A673 (cell line): ENCODE data around the gene CSHL1. TPM values are rescaled to one million over a fixed set of nuclear protein-coding genes. Genes with fewer than 3 reads are reported as not detected.
"Not testable (repeated sequence)": the region's sequence is repeated elsewhere in the genome, so short reads cannot be mapped to it uniquely, and the experiment has no call there.

Source experiments
- BruUV-seq: library from RNA; stranded (reverse); fragments of 400-500 nt; replicated peaks from 2 replicates; lab custom pipeline; 2021; lab: Mats Ljungman, UMichigan
- CTCF ChIA-PET: fragments of 300-600 bp; sonication (Branson Sonifier 250); formaldehyde crosslinking; loops from one replicate; lab custom pipeline; 2022; ENCODE audit warnings: antibody characterized with exemption; lab: Charles Lee
- POLR2A ChIA-PET: fragments of 300-600 bp; sonication (Branson Sonifier 250); formaldehyde crosslinking; loops from one replicate; lab custom pipeline; 2022; ENCODE audit warnings: antibody characterized with exemption; ENCODE audit not compliant: low non-redundant PET; lab: Charles Lee
- DNase-seq: peaks from one replicate; pipeline ENCODE4 v3.0.0-alpha.2; 2015; ENCODE audit warnings: low spot score
- H3K27ac ChIP-seq: fragments of 200-600 bp; sonication (generic); 2 replicates; pipeline ENCODE4 v1.5.1; 2016; ENCODE audit warnings: mixed run types, low read depth, mild to moderate bottlenecking, mixed read lengths, antibody characterized with exemption, low read length; ENCODE audit not compliant: poor library complexity, severe bottlenecking
- H3K27me3 ChIP-seq: fragments of 200-600 bp; sonication (generic); replicated peaks from 2 replicates; pipeline ENCODE4 v1.6.1; 2017; ENCODE audit warnings: mixed run types, low read depth, mild to moderate bottlenecking, mixed read lengths, antibody characterized with exemption, low read length; ENCODE audit not compliant: insufficient read depth, poor library complexity
- H3K36me3 ChIP-seq: fragments of 200-600 bp; sonication (generic); 2 replicates; pipeline ENCODE4 v1.6.1; 2016; ENCODE audit warnings: mixed run types, mild to moderate bottlenecking, mixed read lengths, antibody characterized with exemption, low read length; ENCODE audit not compliant: insufficient read depth, poor library complexity, severe bottlenecking
- H3K4me1 ChIP-seq: fragments of 200-600 bp; sonication (generic); 2 replicates; pipeline ENCODE4 v1.6.1; 2017; ENCODE audit warnings: mixed run types, mild to moderate bottlenecking, mixed read lengths, antibody characterized with exemption, low read length; ENCODE audit not compliant: insufficient read depth, poor library complexity, severe bottlenecking
- H3K4me3 ChIP-seq: fragments of 200-600 bp; sonication (generic); 2 replicates; pipeline ENCODE4 v1.5.1; 2016; ENCODE audit warnings: low read depth, mixed run types, mild to moderate bottlenecking, mixed read lengths, low read length; ENCODE audit not compliant: poor library complexity, severe bottlenecking
- H3K9me3 ChIP-seq: fragments of 200-600 bp; sonication (generic); 2 replicates; pipeline ENCODE4 v1.6.1; 2016; ENCODE audit warnings: mixed run types, low read depth, mild to moderate bottlenecking, mixed read lengths, antibody characterized with exemption, low read length; ENCODE audit not compliant: poor library complexity, severe bottlenecking
- CTCF ChIP-seq: fragments of 300-800, 200-600 bp; sonication (generic); conservative IDR thresholded peaks from 2 replicates; pipeline ENCODE4 v1.5.1; 2017; ENCODE audit warnings: low read depth, mild to moderate bottlenecking, antibody characterized with exemption, low read length, moderate library complexity, mixed read lengths
- EZH2 ChIP-seq: fragments of 200-600 bp; sonication (generic); IDR thresholded peaks from 2 replicates; pipeline ENCODE4 v1.6.1; 2017; ENCODE audit warnings: borderline replicate concordance, low read depth, mild to moderate bottlenecking, mixed read lengths, antibody characterized with exemption, low read length; ENCODE audit not compliant: poor library complexity, severe bottlenecking
- intact Hi-C: fragments of 100-400 bp; cut with micrococcal nuclease; formaldehyde crosslinking; loops from one replicate; pipeline ENCODE4 v1.10.0; 2022; ENCODE audit not compliant: unreplicated experiment
- total RNA-seq: library from RNA; stranded (reverse); gene quantifications from 2 replicates; pipeline ENCODE4 v1.2.3, GENCODE V29; 2021

The CSHL1 gene
- total RNA-seq, 1 experiment from 2014 or later: not detected

DNA sequence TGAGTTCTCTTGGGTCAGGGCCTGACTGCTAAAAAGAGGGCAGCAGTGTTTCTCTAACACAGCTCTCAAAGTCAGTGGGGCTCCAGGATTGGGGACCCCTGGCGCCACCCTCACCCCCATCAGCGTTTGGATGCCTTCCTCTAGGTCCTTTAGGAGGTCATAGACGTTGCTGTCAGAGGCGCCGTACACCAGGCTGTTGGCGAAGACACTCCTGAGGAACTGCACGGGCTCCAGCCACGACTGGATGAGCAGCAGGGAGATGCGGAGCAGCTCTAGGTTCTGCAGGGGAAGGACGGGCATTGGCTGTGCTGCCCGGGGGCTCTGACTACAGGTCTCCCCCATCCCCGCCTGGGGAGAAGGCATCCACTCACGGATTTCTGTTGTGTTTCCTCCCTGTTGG, 6.6 kb upstream of the CSHL1 start:
- intact Hi-C loops: loop anchor here (2.0 to 10.0 kb wide), 4 partner anchors 29 to 367 kb away; partner anchors contain the start of gene ERN1
- TF ChIP-seq EZH2: no peak
- TF ChIP-seq CTCF: no peak
- H3K4me3 ChIP-seq: no peak overlapping the region
- BruUV-seq: no TSS peak
- no peak for DNase-seq
- ChIA-PET POLR2A (interaction anchor here (0.6 kb wide), 1 partner anchor 495 kb away, joined by 3 read pairs; no protein-coding TSS in a partner anchor), CTCF (interaction anchor here (1.3 kb wide), 1 partner anchor 216 kb away, joined by 5 read pairs; no protein-coding TSS in a partner anchor)
- no peaks in the 10 kb centered on the region for H3K9me3 ChIP-seq
- H3K27me3 ChIP-seq: no peaks in the 10 kb centered on the region
- H3K27ac ChIP-seq: no peak overlapping the region
- H3K4me1 ChIP-seq: no peaks in the 10 kb centered on the region
- H3K36me3 ChIP-seq: no peaks in the 10 kb centered on the region

DNA sequence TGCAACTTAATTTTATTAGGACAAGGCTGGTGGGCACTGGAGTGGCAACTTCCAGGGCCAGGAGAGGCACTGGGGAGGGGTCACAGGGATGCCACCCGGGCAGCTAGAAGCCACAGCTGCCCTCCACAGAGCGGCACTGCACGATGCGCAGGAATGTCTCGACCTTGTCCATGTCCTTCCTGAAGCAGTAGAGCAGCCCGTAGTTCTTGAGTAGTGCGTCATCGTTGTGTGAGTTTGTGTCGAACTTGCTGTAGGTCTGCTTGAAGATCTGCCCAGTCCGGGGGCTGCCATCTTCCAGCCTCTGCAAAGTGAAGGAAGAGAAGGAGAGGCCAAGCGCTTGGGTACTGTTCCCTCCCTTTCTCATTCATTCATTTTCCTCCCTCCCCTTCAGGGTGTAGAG, 6.1 kb upstream of the CSHL1 start:
- POLR2A ChIA-PET, H3K9me3 ChIP-seq, H3K27me3 ChIP-seq, H3K36me3 ChIP-seq, DNase-seq, H3K27ac ChIP-seq, H3K4me1 ChIP-seq, BruUV-seq, H3K4me3 ChIP-seq: not testable (repeated sequence)
- CTCF ChIA-PET: interaction anchor here (1.3 kb wide), 1 partner anchor 216 kb away, joined by 5 read pairs; no protein-coding TSS in a partner anchor
- intact Hi-C loops: loop anchor here (5.0 to 10.0 kb wide), 3 partner anchors 110 to 368 kb away; partner anchors contain the start of gene ERN1

- Histone ChIP-seq H3K9me3 (no peaks in the 10 kb centered on the region), H3K4me3 (no peak overlapping the region), H3K27me3 (no peaks in the 10 kb centered on the region), H3K36me3 (no peaks in the 10 kb centered on the region), H3K4me1 (no peaks in the 10 kb centered on the region), H3K27ac (no peak overlapping the region)
- CTCF ChIA-PET: no interaction called here
- BruUV-seq: no TSS peak
- intact Hi-C loops: loop anchor here (5.0 to 10.0 kb wide), 3 partner anchors 111 to 368 kb away; partner anchors contain the start of gene ERN1
- no peak for DNase-seq
- POLR2A ChIA-PET: no interaction called here
- no peak for TF ChIP-seq EZH2
- TF ChIP-seq CTCF: no peak
These were observed 5.6 kb upstream of the CSHL1 start for GRCh38 chr17:63916566-63917185.

DNA sequence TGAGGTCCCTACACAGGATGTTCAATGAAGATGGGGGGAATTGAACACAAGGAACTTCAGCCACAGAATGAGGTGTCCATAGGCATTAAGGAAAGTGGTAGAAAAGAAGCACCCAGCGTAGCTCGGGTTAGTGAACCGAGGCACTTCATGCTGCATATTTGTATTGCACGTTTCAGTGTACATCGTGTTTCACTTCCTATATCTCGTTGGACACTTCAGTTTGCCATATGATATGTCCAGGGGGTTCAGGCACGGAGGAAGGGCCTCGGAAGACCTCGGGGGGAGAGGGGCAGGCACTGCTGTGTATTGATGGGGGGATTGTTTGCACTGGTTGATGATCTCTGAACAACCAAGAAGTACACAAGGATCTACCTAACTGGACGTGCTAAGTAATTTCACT, 4.7 kb upstream of the CSHL1 start:
- CTCF ChIA-PET, H3K4me1 ChIP-seq, BruUV-seq, POLR2A ChIA-PET, H3K4me3 ChIP-seq, H3K27me3 ChIP-seq, DNase-seq, H3K36me3 ChIP-seq, H3K9me3 ChIP-seq, H3K27ac ChIP-seq: not testable (repeated sequence)
- intact Hi-C loops: loop anchor here (5.0 to 10.0 kb wide), 3 partner anchors 112 to 369 kb away; partner anchors contain the start of gene ERN1
